Esophagus (tissue), 2 donors: ENCODE measurements around the gene PTK7. TPM values are rescaled to one million over a fixed set of nuclear protein-coding genes. Genes with fewer than 3 reads are reported as not detected.
A peak's percentile ranks its signal among the peaks of the same experiment; 100 is the strongest.

Source experiments
- H3K27ac ChIP-seq, 2 donors: one replicate each; pipeline ENCODE4 v1.5.1; 2013; ENCODE audit warnings: low read depth in 2 of 2, mild to moderate bottlenecking in 2 of 2, inconsistent platforms in 1 of 2, low read length in 1 of 2, moderate library complexity in 1 of 2
- H3K27me3 ChIP-seq, 2 donors: one replicate each; pipeline ENCODE4 v1.6.1; 2013; ENCODE audit warnings: low read length in 2 of 2, control low read depth in 1 of 2, mild to moderate bottlenecking in 1 of 2; ENCODE audit not compliant: insufficient read depth in 2 of 2, control insufficient read depth in 1 of 2
- H3K36me3 ChIP-seq, 2 donors: one replicate each; pipeline ENCODE4 v1.6.1; 2013; ENCODE audit warnings: low read length in 1 of 2; ENCODE audit not compliant: control insufficient read depth in 2 of 2, insufficient read depth in 2 of 2
- H3K4me1 ChIP-seq, 2 donors: one replicate each; pipeline ENCODE4 v1.6.1; 2013; ENCODE audit warnings: low read length in 1 of 2; ENCODE audit not compliant: control insufficient read depth in 2 of 2, insufficient read depth in 2 of 2
- H3K4me3 ChIP-seq, 2 donors: one replicate each; pipeline ENCODE4 v1.5.1; 2013; ENCODE audit warnings: low read length in 2 of 2, mild to moderate bottlenecking in 2 of 2, low read depth in 1 of 2, moderate library complexity in 1 of 2
- H3K9me3 ChIP-seq, 2 donors: one replicate each; pipeline ENCODE4 v1.6.1; 2013; ENCODE audit warnings: mild to moderate bottlenecking in 2 of 2, low read depth in 1 of 2, low read length in 1 of 2, moderate library complexity in 1 of 2; ENCODE audit not compliant: control insufficient read depth in 2 of 2, insufficient read depth in 1 of 2
- WGBS, 2 donors: extraction: QIAGEN DNeasy Blood & Tissue Kit; methylation state at CpG; one replicate each; pipeline ENCODE4 v1.1.7; 2013; 5-methylcytosine and 5-hydroxymethylcytosine counted together
- polyA plus RNA-seq, 2 donors: library from polyadenylated mRNA; stranded (reverse); fragments of 200-250 nt; gene quantifications; one replicate each; pipeline ENCODE4 v1.2.3, GENCODE V29; 2013
- donor health status: healthy with polysubstance abuse.
- donor health status: Bipolar disorder and iron deficiency.

PTK7 gene
- polyA plus RNA-seq, 2 donors: 25.8 to 39.7 TPM

GRCh38 chr6:43147691-43148477 lies 71.8 kb downstream of the PTK7 start:
- 91 to 92% methylated on average over 6 of the region's 6 CpGs for WGBS, 2 donors
- no peak overlapping the region for H3K4me3 ChIP-seq

DNA sequence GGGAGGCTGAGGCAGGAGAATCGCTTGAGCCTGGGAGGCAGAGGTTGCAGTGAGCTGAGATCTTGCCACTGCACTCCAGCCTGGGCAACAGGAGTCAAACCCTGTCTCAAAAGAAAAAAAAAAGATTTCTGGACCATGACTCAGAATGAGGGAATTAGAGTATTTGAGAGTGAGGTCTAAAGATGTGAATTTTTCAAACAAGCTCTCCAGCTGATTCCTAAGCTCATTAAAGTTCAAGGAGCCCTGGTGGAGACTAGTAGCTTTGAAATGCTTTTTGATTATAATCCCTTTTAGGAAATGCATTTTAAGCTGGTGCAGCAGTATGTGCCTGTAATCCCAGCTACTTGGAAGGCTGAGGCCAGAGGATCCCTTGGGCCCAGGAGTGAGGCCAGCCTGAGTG lies 73.2 kb downstream of the PTK7 start:
- Histone ChIP-seq H3K36me3 (peaks cover 0 to 6% of the 10 kb centered on the region in 2 donors), H3K27me3 (no peaks in the 10 kb centered on the region), H3K9me3 (no peaks in the 10 kb centered on the region), H3K4me1 (no peaks in the 10 kb centered on the region), H3K27ac (no peak overlapping the region), H3K4me3 (no peak overlapping the region)
- 99 to 100% methylated on average over 1 of the region's 1 CpG for WGBS, 2 donors

More at GRCh38 chr6:43147691-43148477, 71.8 kb downstream of the PTK7 start:
- peaks cover 0 to 6% of the 10 kb centered on the region in 2 donors for H3K36me3 ChIP-seq
- no peaks in the 10 kb centered on the region for H3K9me3 ChIP-seq
- H3K4me1 ChIP-seq: no peaks in the 10 kb centered on the region
- no peak overlapping the region for H3K27ac ChIP-seq
- no peaks in the 10 kb centered on the region for H3K27me3 ChIP-seq

DNA sequence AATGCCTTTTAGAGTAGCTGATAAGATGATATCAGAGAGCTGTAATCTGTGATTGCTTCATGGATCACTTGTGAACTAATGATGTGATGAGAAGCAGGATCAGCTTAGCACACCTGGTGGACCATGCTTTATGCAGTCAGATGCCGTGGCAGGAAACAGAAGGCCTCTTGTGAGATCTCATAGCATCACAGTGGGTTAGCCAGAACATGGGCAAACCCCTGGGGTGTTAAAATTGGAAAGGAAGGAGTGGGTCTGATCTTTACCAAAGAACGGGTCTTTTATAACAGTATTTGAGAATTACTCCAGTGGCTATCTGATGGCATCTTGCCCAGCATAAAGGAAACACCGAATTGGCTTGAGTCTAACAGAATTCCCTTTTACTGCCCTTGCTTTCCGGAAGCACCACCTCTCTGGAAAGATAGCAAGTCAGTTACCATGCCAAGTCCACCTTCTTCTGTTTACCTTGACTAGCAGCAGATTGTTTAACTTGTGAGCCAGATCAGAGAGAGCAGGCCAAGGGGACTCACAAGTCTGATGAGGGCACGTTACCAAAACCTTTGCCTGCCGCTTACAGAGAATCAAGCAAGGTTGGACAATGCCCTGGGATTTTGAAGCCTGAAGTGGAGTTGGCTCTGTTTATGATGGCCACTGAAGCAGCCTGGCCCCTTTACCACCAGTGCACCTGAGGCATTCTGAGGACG lies 74.1 kb downstream of the PTK7 start:
- 37 to 40% methylated on average over 7 of the region's 7 CpGs for WGBS, 2 donors
- Histone ChIP-seq H3K4me1 (no peaks in the 10 kb centered on the region), H3K27ac (no peak overlapping the region)

GRCh38 chr6:43159599-43159998 lies 83.5 kb downstream of the PTK7 start:
- Histone ChIP-seq H3K4me3 (no peak overlapping the region), H3K4me1 (no peaks in the 10 kb centered on the region), H3K36me3 (peaks cover 4 to 9% of the 10 kb centered on the region in 2 donors), H3K27me3 (no peaks in the 10 kb centered on the region), H3K9me3 (no peaks in the 10 kb centered on the region), H3K27ac (no peak overlapping the region)
- 92 to 93% methylated on average over 11 of the region's 11 CpGs for WGBS, 2 donors

More for the DNA sequence above, 74.1 kb downstream of the PTK7 start:
- Histone ChIP-seq H3K9me3 (no peaks in the 10 kb centered on the region), H3K36me3 (peaks cover 0 to 2% of the 10 kb centered on the region in 2 donors), H3K4me3 (no peak overlapping the region), H3K27me3 (no peaks in the 10 kb centered on the region)

DNA sequence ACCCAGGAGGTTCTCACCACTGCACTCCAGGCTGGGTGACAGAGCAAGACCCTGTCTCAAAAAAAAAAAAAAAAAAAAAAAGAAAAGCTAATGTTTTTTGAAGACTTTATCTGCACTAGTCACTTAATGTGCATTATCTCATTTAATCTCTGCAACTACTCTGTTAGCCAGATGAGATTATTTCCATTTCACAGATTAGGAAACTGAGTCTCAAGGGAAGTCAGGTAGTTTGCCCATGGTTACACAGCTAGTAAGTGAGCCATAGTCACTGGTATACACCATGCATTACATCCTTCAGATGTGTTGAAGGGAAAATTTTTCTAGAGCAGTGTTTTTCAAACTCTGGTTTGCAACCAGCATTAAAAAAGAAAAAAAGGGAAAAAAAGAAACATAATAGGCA lies 87.8 kb downstream of the PTK7 start:
- H3K36me3 ChIP-seq: peaks cover 4 to 9% of the 10 kb centered on the region in 2 donors
- no peak overlapping the region for H3K4me3 ChIP-seq
- H3K27me3 ChIP-seq: no peaks in the 10 kb centered on the region
- no peaks in the 10 kb centered on the region for H3K4me1 ChIP-seq
- no peaks in the 10 kb centered on the region for H3K9me3 ChIP-seq
- H3K27ac ChIP-seq: no peak overlapping the region

DNA sequence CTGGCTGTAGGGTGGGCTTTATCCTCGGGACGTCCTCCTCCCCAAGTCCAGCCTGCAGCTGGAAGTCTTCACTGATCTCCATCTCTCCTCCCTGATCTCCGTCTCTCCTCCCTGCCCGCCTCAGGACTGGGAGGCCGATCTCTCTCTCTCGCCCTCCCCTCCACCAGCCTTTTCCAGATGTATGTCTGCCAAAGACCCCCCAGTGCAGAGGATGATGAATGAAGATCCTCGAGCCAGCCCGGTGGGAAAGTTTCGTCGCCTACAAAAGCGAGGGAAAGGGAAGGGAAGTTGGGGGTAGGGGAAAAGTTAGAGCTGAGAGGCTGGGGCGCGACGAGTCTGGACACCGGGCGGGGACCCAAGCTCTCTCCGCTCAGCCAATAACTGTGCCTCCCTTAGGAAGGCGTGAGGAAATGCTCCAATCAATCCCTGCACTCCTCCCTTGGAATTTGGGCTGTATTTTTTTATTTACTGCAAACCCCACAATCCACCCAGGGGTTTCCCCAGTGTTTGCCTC lies 94.4 kb downstream of the PTK7 start:
- H3K36me3 ChIP-seq: peaks cover 0 to 1% of the 10 kb centered on the region in 2 donors
- WGBS, 2 donors: 3 to 4% methylated on average over 18 of the region's 18 CpGs
- H3K27ac ChIP-seq: peak overlapping the region; percentile 91 to 93
- peak overlapping the region; percentile 47 to 58 for H3K4me3 ChIP-seq
- peaks cover 0 to 11% of the 10 kb centered on the region in 2 donors for H3K4me1 ChIP-seq
- no peaks in the 10 kb centered on the region for H3K27me3 ChIP-seq
- H3K9me3 ChIP-seq: no peaks in the 10 kb centered on the region

GRCh38 chr6:43170931-43171706 lies 95.0 kb downstream of the PTK7 start, which contains the start of gene SRF:
TSS of gene SRF (plus strand) at chr6:43171269. CDS start at chr6:43171657, 388 bp downstream.
- no peaks in the 10 kb centered on the region for H3K9me3 ChIP-seq
- H3K27me3 ChIP-seq: no peaks in the 10 kb centered on the region
- H3K27ac ChIP-seq: peak within 1 kb of the TSS; percentile 93 to 97
- peaks cover 0 to 8% of the 10 kb centered on the region in 2 donors for H3K36me3 ChIP-seq
- peaks cover 0 to 11% of the 10 kb centered on the region in 2 donors for H3K4me1 ChIP-seq
- peak within 1 kb of the TSS; percentile 71 to 95 for H3K4me3 ChIP-seq
- WGBS, 2 donors: 0 to 1% methylated on average over 68 to 83 of the region's 83 CpGs

- H3K27me3 ChIP-seq: no peaks in the 10 kb centered on the region
- H3K36me3 ChIP-seq: peaks cover 5 to 12% of the 10 kb centered on the region in 2 donors
- WGBS, 2 donors: 0 to 1% methylated on average over 57 of the region's 57 CpGs
- H3K4me3 ChIP-seq: peak overlapping the region; percentile 71 to 95
- H3K4me1 ChIP-seq: peaks cover 0 to 11% of the 10 kb centered on the region in 2 donors
- peak overlapping the region; percentile 93 to 97 for H3K27ac ChIP-seq
- no peaks in the 10 kb centered on the region for H3K9me3 ChIP-seq
These were observed 95.6 kb downstream of the PTK7 start for GRCh38 chr6:43171707-43172103.
